ENCODE data around the gene NRXN2.

The NRXN2 gene

DNA sequence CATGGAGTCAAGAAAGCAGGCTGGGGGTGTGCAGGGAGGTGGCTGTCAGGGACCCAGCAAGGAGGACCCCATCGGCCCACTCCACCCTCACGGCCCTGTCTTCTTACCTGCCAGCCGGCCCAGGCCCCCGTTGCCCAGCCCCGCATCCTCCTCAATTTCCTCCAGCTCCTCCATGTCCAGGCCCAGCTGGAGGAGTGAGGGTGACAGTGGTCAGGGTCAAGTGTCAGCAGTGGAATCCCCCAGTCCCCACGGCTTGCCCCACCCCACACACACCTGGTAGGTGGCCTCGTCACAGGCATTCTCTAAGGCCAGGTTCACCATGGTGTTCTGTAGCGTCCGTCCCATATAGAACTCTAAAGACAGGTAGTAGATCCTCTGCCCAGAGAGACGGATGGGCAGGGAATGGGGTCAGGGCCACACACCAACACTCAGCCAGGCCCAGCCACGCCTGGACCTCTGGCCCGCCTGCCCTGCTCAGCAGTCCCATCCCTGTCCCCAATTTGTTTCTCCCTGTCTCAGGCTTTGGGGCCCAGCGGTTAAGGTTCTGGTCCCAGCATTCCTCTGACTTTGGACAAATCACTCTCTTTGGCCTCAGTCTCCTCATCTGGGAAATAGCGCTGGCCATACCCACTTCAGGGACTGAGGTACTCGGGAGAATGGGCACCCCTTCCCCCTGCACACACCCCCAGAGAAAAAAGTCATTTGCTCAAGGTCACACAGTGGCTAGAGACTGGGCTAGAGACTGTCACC, 35.5 kb upstream of the NRXN2 start:
- no peak for DNase-seq

DNA sequence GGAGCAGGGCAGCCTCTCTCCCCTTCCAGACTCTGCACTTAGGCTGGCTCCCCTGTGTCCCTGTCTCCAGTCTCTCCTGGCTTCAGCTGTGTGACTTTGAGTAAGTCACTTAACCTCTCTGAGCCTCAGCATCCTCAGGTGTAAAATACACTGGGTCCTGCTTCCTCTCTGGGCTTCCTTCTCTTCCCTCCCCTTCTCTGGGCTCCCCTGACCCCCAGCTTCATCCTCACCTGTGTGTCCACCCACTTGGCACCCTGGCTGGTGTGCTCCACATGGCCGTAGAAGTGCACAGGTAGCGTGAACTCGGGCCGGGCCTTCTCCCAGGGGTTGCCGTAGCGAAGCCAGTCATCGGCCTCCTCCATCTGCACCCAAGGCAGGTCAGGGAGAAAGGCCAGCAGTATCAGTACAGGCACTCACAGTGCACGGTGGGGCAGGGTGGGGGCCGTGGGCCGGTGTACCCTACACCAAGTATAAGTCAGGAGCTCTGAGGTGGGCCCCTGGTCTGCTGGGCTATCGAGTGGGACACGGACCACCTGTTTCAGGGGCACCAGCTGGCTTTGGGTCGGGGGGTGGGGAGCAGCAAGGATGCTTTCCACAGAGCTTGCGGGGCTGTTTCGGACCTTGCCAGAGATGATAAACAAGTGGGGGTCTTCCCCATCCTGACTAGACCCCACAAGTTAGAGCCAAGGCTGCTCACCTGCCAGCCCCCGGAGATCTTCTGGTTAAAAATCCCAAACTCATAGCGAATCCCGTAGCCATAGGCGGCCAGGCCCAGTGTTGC, 34.7 kb upstream of the NRXN2 start:
- DNase-seq, result no peak

DNA sequence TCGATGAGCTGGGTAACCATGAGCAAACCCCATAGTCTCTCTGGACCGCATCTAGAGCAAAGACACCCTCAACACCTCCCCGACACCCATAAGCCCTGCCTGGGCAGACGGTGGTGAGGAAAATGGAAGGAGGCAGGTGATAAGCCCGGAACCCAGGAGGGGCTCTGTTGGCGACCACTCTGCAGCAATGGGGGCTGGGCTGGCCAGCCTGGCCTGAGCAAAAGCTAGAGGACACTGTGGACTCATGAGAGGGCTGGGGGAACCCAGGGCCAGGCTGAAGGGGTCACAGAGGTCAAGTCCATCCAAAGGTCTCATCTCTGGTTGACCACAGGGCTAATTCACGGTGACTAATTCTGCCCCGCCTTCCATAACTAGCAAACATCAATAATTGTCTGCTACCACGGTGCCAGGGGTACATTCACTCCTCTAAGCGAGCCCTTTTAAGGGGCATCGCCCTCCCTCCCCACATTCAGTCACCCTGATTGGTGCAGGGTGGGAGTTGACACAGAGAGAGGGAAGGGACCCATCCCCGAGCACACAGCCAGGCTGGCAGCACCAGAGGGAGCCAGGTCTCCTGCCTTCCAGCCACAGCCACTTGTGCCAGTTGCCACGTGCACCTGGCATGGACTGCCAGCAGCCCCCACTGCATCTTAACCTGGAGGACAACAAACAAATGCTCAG, 32.8 kb upstream of the NRXN2 start:
- no peak for DNase-seq

DNA sequence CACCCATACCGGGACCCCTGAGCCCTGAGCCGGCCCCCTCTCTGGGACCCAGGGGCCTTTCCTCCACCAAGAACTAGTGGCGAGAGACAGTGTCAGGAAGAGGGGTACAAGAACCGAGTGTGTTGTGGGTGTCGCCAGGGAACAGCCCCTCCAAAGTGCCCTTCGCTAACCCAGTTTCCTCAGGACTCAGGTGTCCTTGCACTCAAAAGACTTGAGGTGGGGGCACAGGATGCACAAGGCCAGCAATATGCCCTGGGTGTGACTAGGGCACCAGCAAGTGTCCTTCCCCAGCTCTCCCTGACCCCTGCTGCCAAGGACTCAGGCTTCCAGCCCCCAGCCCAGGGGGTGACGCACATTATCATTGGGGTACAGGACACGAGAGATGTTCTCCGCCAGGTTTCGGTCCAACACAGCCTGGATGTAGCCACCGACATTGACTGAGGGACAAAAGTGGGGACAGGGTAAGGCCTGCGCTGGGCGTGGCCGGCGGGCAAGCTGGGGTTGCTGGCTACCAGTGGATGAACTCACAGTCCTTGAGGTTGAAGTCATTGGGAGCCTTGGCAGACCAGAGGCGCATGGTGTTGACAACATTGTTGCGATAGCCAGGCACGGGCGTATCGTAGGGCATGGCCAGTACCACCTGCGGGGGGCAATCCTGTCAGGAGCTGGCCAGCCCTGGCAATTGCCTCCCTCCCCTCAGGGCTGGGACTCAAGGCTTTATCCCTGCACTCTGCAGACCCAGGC, 32.1 kb upstream of the NRXN2 start:
- no peak for DNase-seq

DNA sequence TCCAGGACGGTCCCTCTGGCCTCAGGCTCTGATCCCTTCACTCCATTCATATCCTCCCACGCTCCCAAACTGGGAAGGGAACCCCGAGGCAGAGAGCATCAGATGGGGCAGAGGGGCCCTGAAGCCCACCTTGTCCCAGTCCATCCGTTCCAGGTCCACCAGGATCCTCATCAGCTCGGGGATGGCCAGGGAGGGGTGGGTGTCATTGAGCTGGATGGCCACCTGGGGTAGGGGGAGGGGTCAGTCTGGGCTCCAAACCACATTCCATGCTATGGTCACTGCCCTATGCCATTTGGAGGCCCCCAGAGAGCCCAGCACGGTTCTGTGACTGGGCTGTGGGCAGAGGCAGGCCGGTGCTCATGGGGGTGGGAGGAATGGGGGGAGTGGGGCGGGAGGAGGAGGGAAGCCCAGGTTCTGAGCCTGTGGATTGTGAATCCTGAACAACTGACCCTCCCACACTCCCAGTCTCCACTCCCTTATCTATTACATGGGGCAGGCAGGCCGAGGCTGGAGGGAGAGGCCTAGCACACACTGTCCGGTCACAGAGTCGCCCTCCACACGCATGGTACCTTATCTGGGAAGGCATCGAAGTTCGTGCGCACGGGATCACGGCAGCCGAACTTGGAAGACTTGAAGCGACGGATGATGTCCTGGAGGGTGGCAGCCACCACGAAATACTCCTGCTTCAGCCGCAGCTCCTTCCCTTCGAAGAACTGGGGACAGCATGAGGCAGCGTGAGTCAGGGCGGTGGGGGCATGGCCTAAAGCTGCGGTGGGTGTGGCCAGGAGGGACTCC, 31.3 kb upstream of the NRXN2 start:
- no peak for DNase-seq

DNA sequence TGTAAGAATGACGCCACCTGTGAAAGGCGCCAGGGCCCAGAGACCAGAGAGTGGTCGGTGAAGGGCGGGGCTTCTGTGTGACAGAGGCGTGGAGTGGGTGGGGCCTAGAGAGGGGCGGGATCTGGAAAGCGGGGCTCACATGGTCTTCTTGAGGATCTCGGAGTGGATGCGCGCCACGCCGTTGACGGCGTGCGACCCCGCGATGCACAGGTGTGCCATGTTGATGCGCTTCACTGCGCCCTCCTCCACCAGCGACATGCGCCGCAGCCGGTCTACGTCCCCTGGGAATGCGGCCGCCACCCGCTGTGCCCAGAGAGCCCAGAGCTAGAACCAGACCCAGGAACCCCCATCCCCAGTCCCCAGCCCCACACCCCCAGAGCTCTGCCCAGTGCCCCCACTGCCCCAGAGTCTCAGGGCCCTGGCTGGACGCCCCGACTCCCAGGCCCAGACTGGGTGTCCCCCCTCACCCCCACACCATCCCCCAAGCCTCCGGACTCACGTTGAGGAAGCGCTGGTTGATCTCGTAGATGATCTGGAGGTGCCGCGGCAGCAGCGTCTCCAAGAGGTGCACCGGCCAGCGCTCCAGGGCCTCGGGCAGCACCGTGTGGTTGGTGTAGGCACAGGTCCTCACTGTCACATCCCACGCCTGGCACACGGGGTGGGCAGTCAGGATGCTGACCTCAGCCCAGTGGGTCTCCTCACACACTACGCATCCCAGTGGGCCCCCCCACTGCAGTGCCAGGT, 30.6 kb upstream of the NRXN2 start:
- DNase-seq, result no peak

DNA sequence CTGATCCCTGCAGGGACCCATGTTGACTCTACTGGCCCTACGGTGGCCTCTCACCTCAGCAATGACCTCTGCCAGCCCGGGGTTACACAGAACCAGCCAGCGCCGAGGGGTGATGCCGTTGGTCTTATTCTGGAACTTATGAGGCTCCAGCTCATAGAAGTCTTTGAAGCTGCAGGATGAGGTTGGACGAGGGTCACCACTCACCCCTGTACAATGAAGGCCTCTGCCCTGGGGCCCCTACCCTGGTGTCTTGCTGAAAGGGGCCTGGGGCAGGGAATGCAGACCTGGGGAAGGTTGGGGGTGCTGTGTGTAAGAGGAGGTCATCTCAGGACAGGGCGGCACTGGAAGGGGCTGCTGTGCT, 30.0 kb upstream of the NRXN2 start:
- no peak for DNase-seq

DNA sequence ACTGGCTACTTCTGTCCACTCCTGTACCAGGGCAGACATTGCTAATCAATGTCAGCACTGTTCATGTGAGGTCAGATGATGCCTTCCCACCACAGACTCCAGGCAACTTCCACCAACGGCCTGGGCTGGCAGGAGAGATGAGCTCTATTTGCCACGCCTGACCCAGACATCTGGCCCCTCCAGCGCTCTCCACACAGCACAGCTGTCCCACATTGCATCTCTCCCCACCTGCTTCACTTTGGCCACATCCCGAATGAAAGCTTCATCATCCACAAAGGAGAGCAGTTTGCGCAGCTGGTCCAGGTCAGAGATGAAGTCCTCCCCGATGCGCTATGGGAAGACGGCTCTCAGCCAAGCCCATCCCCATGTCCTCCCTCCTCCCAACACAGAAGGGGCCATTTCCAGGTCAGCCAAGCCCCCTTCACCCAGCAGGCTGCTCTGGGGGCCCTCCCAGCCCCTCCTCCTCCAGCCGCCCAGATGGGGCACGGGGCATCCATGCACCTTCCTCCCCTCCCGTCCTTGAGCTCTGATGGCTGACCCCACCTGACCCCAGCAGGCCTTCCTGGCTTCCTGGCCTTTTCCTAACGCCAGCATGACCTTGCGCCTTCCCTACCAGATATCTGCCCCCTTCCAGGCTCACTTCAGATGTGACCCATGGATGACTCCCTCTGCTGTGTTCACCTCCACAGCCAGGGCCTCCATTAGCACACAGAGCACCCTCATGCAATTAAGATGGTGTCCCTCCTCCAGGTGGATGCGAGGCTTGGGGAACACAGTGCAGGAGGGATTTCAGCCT, 29.4 kb upstream of the NRXN2 start:
- DNase-seq, result no peak

DNA sequence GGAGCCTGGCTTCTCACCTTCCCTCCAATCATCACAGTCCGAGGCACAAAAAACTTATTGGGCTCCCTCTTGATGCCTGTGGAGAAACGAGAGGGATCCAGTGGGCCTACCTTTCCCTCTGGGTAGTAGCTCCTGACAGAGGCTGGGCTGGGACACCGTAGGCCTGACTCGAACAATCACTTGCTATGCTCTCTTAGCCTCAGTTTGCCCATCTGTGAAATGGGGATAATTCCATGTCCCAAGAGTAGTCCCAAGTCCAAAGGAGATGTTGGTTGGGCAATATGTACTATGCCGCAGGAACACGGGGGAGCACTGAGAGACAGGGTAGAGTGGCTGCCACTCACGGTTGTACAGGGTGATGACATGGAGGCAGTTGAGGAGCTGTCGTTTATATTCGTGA, 28.6 kb upstream of the NRXN2 start:
- no peak for DNase-seq

DNA sequence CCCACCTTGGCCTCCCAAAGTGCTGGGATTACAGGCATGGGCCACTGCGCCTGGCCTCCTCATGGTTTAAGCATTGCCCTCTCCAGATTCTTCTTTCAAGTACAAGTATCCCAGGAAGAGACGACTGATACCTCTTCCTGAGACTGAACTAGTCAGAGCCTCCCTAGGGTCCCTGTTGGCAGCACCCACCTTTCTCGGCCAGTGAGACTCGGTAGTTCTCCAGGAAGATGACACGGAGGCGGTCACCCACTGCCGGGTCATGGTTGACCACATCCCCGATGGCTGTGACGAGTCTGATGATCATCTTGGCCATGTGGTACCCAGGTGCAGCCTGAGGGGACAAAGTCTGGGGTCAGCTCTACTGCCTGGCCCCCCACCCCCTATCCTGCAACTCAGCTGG, 28.1 kb upstream of the NRXN2 start:
- no peak for DNase-seq

DNA sequence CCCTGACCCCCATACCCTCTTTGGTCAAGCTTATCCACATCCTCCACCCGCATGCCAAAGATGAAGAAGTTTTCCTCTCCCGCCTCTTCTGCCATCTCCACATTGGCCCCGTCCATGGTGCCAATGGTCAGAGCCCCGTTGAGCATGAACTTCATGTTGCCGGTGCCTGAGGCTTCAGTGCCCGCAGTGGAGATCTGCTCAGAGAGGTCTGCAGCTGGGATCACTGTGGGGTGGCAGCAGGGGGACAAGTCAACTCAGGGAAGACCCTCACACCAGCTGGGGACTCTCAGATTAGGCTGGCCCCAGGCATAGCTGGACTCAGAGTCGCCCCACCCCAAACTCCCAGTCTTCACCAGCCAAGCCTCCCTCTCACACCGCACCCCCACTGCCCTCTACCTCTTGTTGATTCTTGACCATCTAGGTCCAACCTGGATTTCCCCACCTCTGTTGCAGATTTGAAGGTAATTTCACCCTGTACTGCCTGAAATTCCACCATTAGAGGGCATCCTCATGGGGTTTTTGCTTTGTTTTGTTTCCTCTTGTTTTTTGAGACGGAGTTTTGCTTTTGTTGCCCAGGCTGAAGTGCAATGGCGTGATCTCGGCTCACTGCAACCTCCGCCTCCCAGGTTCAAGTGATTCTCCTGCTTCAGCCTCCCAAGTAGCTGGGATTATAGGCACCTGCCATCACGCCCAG, 27.5 kb upstream of the NRXN2 start:
- DNase-seq, result no peak

DNA sequence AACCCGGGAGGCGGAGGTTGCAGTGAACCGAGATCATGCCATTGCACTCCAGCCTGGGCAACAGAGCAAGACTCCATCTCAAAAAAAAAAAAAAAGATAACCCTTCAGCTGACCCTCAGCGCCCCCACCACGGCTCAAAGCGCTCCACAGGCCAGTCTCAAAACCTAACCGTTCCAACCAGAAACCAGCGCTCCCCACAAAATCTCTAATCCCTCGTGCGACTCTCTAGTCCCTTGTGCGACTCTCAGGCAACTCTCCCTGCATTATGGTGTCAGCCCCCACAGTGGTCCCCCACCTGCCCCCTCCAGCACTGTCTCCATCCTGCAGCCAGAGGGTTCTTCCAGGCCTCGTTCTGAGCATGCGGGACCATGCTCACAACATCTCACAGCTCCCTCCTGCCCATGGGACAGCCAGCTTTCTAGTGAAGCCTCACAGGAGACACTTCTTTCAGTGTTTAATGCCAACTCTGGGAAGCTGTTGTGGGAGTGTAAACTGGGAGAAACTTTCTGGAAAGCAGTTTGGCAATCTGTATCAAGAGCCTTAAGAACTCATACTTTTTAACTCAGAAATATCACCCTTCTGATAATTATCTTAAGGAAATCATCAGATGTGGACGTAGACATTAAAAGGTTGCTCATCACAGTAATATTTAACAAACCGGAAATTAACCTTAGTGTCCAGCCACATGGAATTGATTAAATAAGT, 25.1 kb upstream of the NRXN2 start:
- DNase-seq, result no peak

DNA sequence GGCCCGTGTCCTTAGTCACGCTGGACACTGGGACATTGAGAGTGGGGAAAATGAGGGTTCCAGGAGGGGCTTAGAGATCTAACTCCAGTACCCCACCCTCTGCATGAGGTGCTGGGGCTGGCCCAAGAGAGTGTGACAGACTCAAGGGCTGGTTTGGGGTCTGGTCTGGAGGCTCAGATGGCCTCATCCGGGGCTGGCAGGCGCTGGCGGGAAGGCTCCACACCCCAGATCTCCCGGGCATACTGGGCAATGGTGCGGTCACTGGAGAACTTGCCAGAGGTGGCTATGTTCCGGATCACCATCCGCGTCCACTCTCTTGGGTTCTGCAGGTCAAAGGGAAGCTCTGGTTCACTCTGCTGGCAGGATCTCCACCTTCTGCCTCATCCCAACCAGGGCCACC, 23.5 kb upstream of the NRXN2 start:
- no peak for DNase-seq

DNA sequence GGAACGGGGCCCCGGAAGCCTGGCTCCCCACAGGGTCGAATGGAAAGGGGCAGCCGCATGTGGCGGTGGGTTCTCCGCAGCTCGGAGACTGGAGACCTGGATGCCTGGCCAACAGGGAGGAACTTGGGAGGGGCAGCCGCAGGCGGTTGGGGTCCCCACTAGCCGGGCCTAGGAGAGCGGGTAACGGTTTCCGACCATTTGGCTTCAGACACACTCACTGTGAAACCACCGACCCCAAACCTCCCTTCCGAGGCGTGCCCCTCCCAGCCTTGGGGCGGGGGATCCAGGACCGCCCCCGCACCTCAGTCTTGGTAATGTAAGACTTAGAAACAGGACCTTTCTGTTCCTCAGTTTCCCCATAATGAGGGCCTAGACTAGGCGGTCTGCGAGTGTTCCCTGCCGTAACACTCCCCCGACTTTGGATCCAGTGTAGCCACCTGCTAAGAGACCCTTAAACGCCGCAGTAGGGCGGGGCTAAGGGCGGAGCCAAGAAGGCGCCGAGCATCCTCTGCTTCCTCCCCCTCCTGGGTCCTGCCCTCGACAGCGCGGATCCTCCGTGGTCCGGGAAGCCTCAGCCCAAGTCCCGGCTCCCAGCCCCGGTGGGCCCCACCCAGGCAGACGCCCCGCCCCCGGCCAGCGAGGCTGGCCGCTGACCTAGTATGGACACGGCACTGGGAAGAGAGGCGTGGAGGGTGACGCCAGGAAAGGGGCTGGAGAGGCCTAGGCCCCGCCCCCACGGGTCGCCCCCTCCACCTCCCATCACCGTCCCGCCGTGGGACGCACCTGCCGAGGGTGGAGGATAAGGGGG, 22.7 kb upstream of the NRXN2 start:
- peak; percentile 66 for DNase-seq

DNA sequence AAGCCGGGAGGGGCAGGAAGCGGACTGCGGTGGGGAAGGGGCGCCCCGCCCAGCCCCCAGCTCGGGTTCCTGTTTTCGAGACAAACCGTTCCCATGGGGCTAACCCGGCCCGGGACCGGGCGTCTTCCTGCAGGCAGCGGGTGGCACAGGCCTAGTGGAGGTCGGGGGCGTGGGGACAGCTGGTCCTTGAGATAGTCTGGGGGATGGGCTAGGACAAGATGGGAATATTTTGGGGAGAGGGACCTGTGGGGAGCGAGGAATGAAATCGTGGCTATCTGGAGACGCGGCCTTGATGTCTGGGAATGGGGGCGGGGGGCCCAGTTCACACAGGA, 22.2 kb upstream of the NRXN2 start:
- peak; percentile 65 for DNase-seq

DNA sequence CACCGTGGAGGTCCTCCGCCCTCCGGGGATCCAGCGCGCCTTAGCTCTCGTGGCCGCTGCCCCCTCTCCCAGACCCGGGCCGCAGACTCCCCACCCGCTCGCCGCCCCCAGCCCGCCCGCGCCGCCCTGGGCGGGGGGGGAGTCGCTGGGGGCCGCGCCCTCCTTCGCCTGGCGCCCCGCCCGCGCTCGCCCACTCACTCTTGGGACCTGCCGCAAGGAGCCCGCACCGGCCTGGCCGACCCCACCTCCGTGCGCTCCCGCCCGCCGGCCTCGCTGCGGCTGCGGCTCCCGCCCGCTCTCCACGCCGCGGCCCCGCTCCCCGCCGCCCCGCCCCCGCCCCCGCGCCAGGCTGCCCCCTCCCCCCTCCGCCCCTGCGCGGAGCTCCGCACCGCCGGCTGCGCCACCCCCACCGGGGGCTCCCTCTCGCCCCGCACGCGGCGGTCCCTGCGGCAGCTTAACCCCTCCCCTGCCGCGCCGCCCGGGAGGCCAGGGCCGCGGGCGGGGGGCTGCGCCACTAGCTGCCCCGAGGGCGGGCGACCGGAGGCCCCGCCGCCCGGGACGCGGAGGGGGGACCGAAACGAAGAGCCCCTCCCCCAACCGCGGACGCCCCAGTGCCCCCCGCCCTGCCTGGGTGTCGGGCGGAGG, 21.7 kb upstream of the NRXN2 start:
- no peak for DNase-seq

DNA sequence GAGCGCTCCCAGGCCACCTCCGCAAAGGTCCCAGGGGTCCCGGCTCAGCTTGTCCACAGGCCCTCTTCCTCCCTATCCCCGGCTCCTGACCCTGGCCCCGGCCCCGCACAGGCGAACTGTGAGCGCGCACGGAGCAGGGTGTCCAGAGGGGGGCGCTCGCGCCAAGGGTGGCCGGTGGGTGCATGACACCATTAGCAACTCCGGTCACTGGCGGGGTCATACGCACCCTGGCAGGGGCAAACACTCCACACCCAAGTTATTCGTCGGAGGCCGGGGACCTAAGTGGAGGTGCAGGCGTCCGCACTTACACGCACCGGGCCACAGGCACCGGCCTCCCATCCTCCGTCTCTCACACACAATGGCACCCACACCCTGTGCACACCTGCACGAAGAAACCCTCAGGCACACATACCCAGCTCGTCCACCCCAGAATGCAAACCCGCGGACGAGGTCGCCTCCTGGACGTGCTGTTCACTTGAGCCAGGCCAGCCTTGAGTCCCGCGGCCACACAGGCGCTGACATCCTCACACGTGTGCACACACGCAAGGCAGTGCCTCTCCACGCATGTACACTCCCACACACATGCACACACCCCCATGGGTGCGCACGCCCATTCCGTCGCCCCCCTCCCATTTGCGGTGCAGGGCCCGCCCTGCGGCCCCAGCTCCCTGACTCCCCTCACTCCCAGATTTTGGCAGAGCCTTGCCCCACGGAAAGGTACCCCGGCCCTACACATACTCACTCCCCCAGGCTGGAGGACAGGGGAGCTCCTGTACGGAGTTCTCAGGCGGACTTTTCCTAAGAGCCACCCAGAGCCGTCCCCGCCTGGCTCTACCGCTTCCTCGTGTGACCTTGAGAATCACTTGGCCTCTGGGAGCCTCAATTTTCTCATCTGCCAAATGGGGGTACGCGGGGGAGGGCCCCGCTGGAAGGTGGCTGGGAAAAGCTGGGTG, 20.9 kb upstream of the NRXN2 start, which contains the start of gene RASGRP2:
RASGRP2 (minus strand) TSS at position 552 of the 953 bp plus-strand sequence. CDS start 1,276 bp downstream, outside the sequence.
- DNase-seq, result peak; percentile 75
